Germinal center (tissue), 1 donor: ENCODE results near the gene LRRC43.

Experiments used
- DNase-seq: peaks from one replicate; pipeline ENCODE4 v3.0.0; 2012; ENCODE audit warnings: mixed read lengths, low spot score

The LRRC43 gene

GRCh38 chr12:122225683-122226365 is 42.9 kb downstream of the LRRC43 start, which contains the start of gene DIABLO:
Gene DIABLO, minus strand, starts transcription at chr12:122226052. Its CDS starts 38 bp downstream, at chr12:122226014.
- DNase-seq, result peak; percentile 97

GRCh38 chr12:122226366-122227125 is 43.6 kb downstream of the LRRC43 start:
- DNase-seq, result no peak

DNA sequence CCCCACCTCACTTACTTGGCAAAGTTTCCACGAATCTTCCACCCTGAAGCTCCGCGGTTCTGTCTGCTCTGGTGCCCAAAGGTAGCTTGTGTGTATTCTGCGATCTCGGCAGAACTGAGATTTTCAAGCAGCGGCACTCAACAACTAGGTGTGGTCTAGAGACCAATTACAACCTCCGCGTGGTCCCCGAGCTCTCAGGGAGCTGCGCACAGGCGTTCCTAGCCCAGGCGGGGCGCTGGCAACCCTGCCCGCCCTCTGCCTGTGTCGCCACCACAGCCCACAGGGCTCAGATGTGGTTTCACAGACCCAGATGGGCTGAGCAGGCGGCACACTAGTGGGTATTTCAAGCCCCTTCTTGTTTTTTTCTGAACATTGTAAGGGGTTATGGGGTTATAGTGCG is 44.4 kb downstream of the LRRC43 start:
- no peak for DNase-seq

- DNase-seq, result no peak
These were observed 45.2 kb downstream of the LRRC43 start for GRCh38 chr12:122228092-122228491.

DNA sequence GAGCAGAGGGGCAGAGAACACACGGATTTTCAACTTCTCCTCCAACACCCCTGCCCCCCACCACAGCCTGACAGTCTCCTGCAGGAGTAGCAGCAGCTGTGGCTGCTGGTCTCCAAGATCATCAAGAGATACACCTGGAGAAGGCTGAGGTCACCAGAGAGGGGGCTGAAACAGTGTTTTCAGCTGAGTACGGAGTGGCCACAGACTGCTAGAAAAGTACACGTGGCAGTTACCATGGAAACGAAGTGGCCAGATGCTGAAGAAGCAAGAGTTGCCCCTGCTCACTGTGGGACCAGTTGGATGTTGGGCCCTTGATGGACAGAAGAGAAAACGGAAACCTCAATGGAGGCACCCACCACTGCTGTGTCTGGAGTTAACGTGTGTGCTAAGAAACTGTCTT is 47.9 kb downstream of the LRRC43 start:
- no peak for DNase-seq

- no peak for DNase-seq
These were observed 49.8 kb downstream of the LRRC43 start for GRCh38 chr12:122232691-122233090.

- no peak for DNase-seq
These were observed 52.8 kb downstream of the LRRC43 start for GRCh38 chr12:122235741-122236140.

DNA sequence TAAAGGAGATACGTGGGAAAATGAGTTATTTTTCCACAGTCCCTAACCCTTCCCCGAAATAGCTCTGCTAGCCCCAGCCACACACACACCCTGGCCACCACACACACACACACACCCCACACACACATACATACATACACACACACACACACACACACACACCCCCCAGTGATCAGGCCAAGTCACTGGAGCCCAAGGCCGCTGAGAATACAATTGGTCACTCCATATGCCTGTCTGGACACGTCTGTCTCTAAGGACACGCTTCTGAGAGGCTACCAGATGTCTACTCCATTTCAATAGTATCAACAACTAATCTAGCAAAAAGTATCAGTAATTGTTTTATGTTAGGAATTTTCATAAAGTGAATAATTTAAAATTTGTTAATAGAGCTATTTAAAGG is 55.9 kb downstream of the LRRC43 start:
- no peak for DNase-seq

DNA sequence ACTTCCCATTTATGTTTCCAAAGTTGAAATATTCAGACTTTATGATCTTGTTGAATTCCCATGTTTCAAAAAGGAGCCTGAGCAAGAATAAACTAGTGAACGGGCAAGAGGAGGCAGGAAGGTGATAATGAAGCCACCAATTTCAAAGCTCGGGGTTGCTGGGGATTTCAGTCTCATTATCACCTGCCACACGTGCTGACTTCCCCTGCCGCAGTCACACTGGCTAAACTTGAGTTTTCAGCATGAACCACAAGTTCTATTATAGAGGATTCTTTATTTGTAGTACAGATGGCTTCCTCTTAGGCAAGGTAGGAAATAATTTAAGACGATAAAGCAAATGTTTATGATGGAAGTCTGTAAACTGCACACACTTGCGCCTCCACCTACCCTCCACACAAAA is 61.0 kb downstream of the LRRC43 start:
- DNase-seq, result no peak

DNA sequence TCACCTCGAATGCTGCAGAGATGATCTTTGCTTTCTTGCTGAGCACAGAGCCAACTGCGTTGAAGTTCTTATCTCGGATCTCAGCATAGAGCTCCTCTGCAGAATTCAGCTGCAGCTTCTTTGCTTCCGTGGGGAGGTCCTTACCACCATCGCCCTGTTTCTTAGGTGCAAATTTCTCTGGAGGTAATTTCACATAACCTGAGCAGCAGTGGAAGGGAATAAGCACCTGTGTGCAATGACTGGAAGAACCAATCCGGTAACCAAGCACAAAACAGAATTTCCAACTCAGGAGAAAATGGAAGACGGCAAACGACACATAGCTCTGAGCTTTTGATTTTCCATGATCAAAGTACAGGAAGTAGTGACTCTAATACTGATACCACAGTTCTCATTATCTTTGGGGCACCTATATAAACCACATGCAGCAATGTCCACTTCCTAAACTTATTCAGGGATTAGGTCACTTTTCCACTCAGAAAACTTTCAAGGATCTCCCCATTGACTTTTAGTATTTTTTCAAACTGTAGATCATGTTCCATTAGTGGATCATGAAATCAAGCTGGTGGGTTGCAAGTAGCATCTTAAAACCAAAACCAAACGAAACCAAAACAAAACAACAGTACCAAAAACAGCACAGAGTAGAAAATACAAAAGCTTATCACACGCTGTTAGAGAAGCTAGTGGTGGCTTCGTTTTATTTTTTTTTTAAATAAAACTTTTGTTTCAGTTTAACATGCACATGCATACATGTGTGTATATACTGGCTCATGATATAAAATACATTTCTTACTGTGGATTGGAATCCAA is 61.8 kb downstream of the LRRC43 start:
- DNase-seq, result no peak

- no peak for DNase-seq
These were observed 62.6 kb downstream of the LRRC43 start for GRCh38 chr12:122245553-122245952.

DNA sequence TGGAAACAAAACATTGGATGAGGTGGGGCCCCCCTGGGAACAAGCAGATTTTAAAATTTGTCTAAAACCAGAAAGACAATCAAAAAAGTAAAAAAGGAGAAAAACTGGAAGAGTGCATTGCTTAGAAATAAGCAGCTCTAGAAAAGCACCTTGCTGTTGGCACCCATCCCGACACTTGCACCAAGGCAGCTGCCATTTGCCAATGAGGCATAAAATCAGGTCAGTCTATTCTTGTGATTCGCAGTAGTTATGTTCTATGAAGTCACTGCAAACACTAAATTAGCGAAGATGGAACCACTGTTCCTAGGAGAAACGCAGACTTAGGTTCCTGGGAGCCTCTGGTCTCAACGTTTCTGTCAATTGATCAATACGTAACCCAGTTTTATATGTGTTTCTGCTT is 67.1 kb downstream of the LRRC43 start:
- no peak for DNase-seq

- DNase-seq, result no peak
These were observed 67.6 kb downstream of the LRRC43 start for GRCh38 chr12:122250536-122250935.
